Endothelial cell (in vitro differentiated cells): ENCODE results near the gene NAGK. TPM values are rescaled to one million over a fixed set of nuclear protein-coding genes. Genes with fewer than 3 reads are reported as not detected.
"Not testable (repeated sequence)": the region's sequence is repeated elsewhere in the genome, so short reads cannot be mapped to it uniquely, and the experiment has no call there.

Experiments used
- DNase-seq: peaks from one replicate; pipeline ENCODE4 v3.0.0; 2021; ENCODE audit warnings: low spot score
- H3K27ac Mint-ChIP-seq: one replicate; pipeline ENCODE4 v1.8.0; 2021; ENCODE audit warnings: mixed read lengths, inconsistent platforms; ENCODE audit not compliant: unreplicated experiment
- H3K27me3 Mint-ChIP-seq: one replicate; pipeline ENCODE4 v1.8.0; 2021; ENCODE audit warnings: mild to moderate bottlenecking, moderate library complexity, mixed read lengths, inconsistent platforms; ENCODE audit not compliant: unreplicated experiment
- H3K36me3 Mint-ChIP-seq: one replicate; pipeline ENCODE4 v1.8.0; 2021; ENCODE audit warnings: mild to moderate bottlenecking, low read depth, mixed read lengths, inconsistent platforms; ENCODE audit not compliant: unreplicated experiment
- H3K4me1 Mint-ChIP-seq: one replicate; pipeline ENCODE4 v1.8.0; 2021; ENCODE audit warnings: mild to moderate bottlenecking, mixed read lengths, inconsistent platforms; ENCODE audit not compliant: unreplicated experiment
- H3K4me3 Mint-ChIP-seq: one replicate; pipeline ENCODE4 v1.8.0; 2021; ENCODE audit warnings: mild to moderate bottlenecking, mixed read lengths, inconsistent platforms; ENCODE audit not compliant: unreplicated experiment
- H3K9me3 Mint-ChIP-seq: one replicate; pipeline ENCODE4 v1.8.0; 2021; ENCODE audit warnings: mixed read lengths, inconsistent platforms; ENCODE audit not compliant: unreplicated experiment
- total RNA-seq: library from RNA; stranded (reverse); fragmentation: NEBNext Ultra II Directional; extraction: Animal tissue kit (Norgen Biotek cat#: 25700); gene quantifications from one replicate; pipeline ENCODE4 v1.2.1, GENCODE V29; 2021; ENCODE audit not compliant: unreplicated experiment
- TF ChIP-seq, protein P1 (sequence below): fragments of 200-600 bp; sonication (generic); IDR thresholded peaks from one replicate; pipeline ENCODE4 v1.5.0; 2021; ENCODE audit warnings: antibody characterized with exemption; ENCODE audit not compliant: unreplicated experiment

Gene NAGK
- total RNA-seq, 1 donor from 2014 or later: 125 TPM

DNA sequence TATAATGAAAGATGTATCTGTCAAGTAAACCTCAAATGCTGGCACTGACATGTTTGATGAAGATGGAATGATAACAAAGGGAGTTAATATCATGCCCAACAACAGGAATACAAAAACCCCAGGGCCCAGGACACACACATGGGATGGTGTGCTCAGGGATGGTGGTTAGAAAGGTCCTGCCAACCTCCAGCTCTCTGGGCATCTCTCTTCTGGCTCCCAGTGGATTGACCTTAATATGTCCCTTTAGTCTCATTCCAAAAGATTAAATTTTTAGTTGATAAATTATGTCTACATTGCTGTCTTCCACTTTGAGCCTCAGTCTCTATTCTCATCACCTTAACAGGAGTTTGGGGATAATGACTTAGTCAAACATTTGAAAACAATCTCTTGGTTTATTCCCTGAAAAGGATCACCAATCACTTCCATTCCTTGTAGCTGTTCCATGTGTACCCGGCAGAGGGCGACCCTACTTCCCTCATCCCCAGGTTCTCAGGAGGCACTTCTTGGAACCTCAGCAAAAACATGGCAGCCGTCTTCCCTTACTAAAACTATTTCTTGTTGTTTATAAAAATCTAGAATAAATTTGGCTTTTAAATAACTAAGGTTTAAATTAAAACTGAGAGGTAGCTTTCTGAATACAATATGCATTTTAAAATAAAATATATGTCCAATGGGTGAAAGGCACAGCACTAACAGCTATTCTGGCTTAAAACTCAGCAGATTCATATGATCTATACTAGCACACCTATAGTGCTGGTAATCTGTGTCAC, 31.9 kb downstream of the NAGK start:
- Mint-ChIP-seq H3K27me3 (no peaks in the 10 kb centered on the region), H3K4me1 (no peaks in the 10 kb centered on the region), H3K36me3 (peaks cover 3% of the 10 kb centered on the region), H3K27ac (no peak overlapping the region), H3K9me3 (no peaks in the 10 kb centered on the region), H3K4me3 (no peak overlapping the region)
- TF ChIP-seq, protein P1, sequence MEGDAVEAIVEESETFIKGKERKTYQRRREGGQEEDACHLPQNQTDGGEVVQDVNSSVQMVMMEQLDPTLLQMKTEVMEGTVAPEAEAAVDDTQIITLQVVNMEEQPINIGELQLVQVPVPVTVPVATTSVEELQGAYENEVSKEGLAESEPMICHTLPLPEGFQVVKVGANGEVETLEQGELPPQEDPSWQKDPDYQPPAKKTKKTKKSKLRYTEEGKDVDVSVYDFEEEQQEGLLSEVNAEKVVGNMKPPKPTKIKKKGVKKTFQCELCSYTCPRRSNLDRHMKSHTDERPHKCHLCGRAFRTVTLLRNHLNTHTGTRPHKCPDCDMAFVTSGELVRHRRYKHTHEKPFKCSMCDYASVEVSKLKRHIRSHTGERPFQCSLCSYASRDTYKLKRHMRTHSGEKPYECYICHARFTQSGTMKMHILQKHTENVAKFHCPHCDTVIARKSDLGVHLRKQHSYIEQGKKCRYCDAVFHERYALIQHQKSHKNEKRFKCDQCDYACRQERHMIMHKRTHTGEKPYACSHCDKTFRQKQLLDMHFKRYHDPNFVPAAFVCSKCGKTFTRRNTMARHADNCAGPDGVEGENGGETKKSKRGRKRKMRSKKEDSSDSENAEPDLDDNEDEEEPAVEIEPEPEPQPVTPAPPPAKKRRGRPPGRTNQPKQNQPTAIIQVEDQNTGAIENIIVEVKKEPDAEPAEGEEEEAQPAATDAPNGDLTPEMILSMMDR: peak; percentile 73
- peak; percentile 65 for DNase-seq

DNA sequence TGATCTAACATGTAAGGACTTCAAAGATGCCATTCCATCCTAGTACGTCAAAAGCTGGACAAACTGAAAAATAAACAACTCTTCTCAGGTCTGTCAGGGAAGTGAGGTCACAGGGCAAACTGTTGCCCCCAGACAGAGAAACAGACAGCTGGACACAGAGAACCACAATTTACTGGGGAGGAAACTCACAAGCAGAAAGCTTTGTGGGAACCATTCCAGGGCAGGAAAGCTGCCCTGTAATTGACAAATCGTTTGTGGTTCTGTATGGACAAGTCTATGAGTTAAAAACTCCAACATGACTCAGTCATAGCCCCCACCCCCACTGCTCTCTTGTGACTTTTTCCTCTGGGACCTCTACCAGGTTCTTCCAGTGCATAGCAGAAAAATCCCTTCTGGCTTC, 33.2 kb downstream of the NAGK start:
- no peak for DNase-seq
- H3K9me3 Mint-ChIP-seq: no peaks in the 10 kb centered on the region
- TF ChIP-seq, protein P1: no peak
- H3K27ac Mint-ChIP-seq: no peak overlapping the region
- no peaks in the 10 kb centered on the region for H3K27me3 Mint-ChIP-seq
- no peaks in the 10 kb centered on the region for H3K4me1 Mint-ChIP-seq
- no peak overlapping the region for H3K4me3 Mint-ChIP-seq
- peaks cover 3% of the 10 kb centered on the region for H3K36me3 Mint-ChIP-seq

DNA sequence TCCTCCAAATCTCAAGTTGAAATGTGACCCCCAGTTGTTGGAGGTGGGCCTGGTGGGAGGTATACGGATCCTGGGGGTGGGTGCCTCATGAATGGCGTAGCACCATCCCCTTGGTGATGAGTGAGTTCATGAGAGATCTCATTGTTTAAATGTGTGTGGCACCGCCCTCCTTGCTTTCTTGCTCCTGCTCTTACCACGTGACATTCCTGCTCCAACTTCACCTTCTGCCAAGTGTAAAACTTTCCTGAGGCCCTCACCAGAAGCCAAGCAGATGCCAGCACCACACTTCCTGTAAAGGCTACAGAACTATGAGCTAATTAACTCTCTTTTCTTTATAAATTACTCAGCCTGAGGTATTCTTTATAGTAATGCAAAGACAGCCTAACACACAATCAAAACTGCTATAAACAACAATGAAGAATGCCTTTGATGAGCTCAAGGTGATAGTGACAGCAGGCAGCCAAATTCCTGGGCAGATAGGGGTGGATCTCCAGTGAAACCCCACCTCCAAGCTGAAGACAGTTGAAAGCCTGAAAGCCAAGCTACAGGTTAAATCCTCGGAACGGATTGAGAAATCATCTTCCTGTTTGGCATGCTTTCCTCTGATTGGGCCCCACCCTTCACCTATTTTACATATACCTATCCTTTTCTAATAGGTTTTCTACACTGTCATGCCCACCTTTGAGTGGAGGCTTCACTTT, 34.7 kb downstream of the NAGK start:
- H3K4me1 Mint-ChIP-seq: no peaks in the 10 kb centered on the region

GRCh38 chr2:71103809-71104208, 35.4 kb downstream of the NAGK start:
- Mint-ChIP-seq H3K4me3 (no peak overlapping the region), H3K4me1 (no peaks in the 10 kb centered on the region), H3K36me3 (peaks cover 3% of the 10 kb centered on the region), H3K9me3 (no peaks in the 10 kb centered on the region), H3K27me3 (no peaks in the 10 kb centered on the region), H3K27ac (no peak overlapping the region)
- TF ChIP-seq, protein P1: no peak
- no peak for DNase-seq

More for the DNA sequence above, 34.7 kb downstream of the NAGK start:
- no peak overlapping the region for H3K27ac Mint-ChIP-seq
- H3K27me3 Mint-ChIP-seq: no peaks in the 10 kb centered on the region
- H3K36me3 Mint-ChIP-seq: peaks cover 3% of the 10 kb centered on the region
- no peak for DNase-seq
- TF ChIP-seq, protein P1: no peak
- H3K4me3 Mint-ChIP-seq: no peak overlapping the region
- H3K9me3 Mint-ChIP-seq: no peaks in the 10 kb centered on the region

DNA sequence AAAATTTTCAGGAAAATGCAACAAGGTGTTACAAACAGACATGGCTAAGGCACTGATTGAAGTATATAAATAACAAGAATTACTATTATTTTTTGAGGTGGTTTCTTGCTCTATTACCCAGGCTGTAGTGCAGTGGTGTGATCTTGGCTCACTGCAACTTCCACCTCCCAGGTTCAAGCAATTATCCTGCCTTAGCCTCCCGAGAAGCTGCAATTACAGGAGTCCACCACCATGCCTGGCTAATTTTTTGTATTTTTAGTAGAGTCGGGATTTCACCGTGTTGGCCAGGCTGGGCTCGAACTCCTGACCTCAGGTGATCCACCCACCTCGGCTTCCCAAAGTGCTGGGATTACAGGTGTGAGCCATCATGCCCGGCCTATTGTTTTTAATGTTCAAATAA, 38.0 kb downstream of the NAGK start:
- H3K27ac Mint-ChIP-seq, H3K4me3 Mint-ChIP-seq, H3K27me3 Mint-ChIP-seq, DNase-seq, H3K9me3 Mint-ChIP-seq, H3K36me3 Mint-ChIP-seq, H3K4me1 Mint-ChIP-seq: not testable (repeated sequence)
- TF ChIP-seq, protein P1: peak; percentile 42
